Measurements from ENCODE around the gene ARHGEF19. TPM values are rescaled to one million over a fixed set of nuclear protein-coding genes. Genes with fewer than 3 reads are reported as not detected.

Gene ARHGEF19
- total RNA-seq: 1 to 10 TPM; 8.5 to 8.9 TPM

DNA sequence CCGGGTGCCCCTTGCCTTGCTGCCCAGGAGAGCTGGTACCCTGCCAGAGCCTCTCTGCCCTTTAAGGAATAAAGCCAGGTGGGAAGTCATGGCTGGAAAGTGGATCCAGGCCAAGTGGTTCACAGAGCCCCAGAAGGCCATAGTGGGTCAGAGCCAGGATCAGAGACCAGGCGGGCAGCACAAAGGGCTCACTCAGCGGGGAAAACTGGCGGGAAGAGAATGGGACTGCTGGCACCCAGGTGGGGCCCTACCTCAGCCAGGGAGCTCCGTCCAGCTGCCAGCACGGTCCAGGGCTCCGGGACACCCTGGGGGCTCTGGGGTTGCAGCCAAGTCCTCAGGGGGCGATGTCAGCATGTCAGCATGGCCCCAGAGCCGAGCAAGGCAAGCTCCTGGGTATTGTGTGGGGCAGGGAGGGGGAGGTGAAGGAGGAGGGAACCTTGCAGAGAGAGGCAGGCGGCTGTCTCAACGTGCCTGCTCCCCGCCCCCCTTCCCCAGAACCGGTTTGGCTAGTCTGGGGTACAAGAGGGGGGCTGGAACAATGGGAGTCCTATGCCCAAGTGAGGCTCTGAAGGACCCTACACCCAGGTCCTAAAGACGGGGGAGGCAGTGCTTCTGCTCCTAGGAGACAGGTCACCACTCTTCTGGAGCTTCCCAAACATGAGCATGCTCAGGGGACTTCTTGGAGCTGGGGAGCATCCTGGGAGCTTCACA lies at the start of gene ARHGEF19:
Gene ARHGEF19 (minus strand): TSS at position 402 of the 711 bp plus-strand sequence. CDS start 3,598 bp downstream, outside the sequence.

DNA sequence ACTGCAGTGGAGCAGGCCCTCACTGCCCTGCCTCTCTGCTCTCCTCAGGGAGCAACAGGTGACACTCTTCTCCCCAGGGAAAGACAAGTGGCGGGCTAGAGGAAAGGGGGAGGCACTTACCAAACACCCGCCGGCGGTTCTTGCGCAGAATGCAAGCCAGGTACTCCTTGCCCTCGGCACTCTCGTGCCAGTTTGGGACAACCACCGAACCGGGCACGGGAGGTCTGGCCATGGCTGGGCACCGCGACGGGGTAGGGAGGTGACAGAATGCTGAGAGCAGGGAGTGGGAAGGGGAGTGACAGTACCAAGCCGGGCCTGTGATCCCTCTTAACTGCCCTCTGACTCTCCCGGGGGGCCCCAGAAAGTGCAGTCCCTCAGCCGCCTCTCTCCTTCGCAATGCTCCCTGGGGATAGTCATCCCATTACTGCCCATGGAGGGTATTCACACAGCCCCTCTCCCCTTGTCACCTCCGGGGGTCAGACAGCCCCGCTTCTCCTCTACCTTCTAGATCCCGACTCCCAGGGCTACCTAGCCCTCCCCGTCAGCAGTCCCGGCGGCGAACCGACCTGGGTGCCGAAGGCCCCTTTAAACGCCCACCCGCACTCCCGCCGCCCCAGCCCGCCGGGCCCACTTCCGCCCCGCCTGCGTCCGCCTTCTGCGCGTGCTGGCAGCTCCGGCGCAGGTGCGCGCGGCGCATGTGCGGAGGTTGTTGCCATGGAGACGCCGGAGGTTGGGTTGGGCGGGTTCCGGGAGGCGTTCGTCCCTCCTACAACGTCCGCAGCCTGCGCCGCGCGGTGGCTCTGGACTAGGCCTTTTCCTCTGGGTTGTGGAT lies 24.3 kb upstream of the ARHGEF19 start, which contains the start of gene CPLANE2:
Gene CPLANE2 (minus strand): TSS at position 673 of the 832 bp plus-strand sequence. CDS start 441 bp downstream, at position 232.

GRCh38 chr1:16155537-16156410 lies 56.7 kb downstream of the ARHGEF19 start, which contains the start of gene EPHA2:
Gene EPHA2 (minus strand): TSS chr1:16156069. CDS start chr1:16155932, 137 bp downstream.

Other genes starting within 250 kb of the ARHGEF19 start
- gene ZBTB17, start 236.6 kb downstream of the ARHGEF19 start, total RNA-seq: 10 to 100 TPM; 35.1 to 36.0 TPM
- gene SRARP, start 208.4 kb downstream of the ARHGEF19 start, total RNA-seq: not detected
- gene HSPB7, start 194.6 kb downstream of the ARHGEF19 start, total RNA-seq: not detected
- not detected for gene CLCNKA, start 190.6 kb downstream of the ARHGEF19 start, total RNA-seq
- gene CLCNKB, start 168.9 kb downstream of the ARHGEF19 start, total RNA-seq: not detected
- gene FAM131C, start 139.0 kb downstream of the ARHGEF19 start, total RNA-seq: 1 to 10 TPM; 2.4 to 3.4 TPM
- gene EPHA2, start 56.6 kb downstream of the ARHGEF19 start, total RNA-seq: not detected
- 1 to 10 TPM; 6.7 to 7.7 TPM for gene CPLANE2, start 24.5 kb upstream of the ARHGEF19 start, total RNA-seq
- 10 to 100 TPM; 17.4 to 20.0 TPM for gene FBXO42, start 139.8 kb upstream of the ARHGEF19 start, total RNA-seq
- gene SZRD1, start 154.6 kb upstream of the ARHGEF19 start, total RNA-seq: 100 to 1,000 TPM; 141 to 146 TPM
- gene SPATA21, start 224.8 kb upstream of the ARHGEF19 start, total RNA-seq: not detected
- gene NECAP2, start 228.1 kb upstream of the ARHGEF19 start, total RNA-seq: 100 to 1,000 TPM; 135 to 144 TPM